ENCODE measurements around the gene CABP4. TPM values are rescaled to one million over a fixed set of nuclear protein-coding genes. Genes with fewer than 3 reads are reported as not detected.

CABP4 gene
- total RNA-seq, 1 experiment from 2014 or later, result not detected

GRCh38 chr11:67408437-67409200 is 46.5 kb upstream of the CABP4 start (continued):
- TF ChIP-seq CTCF (IDR thresholded peaks at IDR 0.05 in 2 of 3, conservative IDR thresholded peaks at IDR 0.05 in 1 of 3; ENCODE audit: borderline replicate concordance in 1 of 3, insufficient read depth in 1 of 3, low read depth in 2 of 3, low read length in 2 of 3) (no peak), ELF1 (IDR thresholded peaks at IDR 0.05; ENCODE audit: borderline replicate concordance, low read depth) (no peak)

GRCh38 chr11:67409261-67409666 is 45.9 kb upstream of the CABP4 start:
- H3K9me3 ChIP-seq (ENCODE audit: control insufficient read depth in 1 of 2, insufficient read depth in 1 of 2, low read depth in 1 of 2, low read length in 2 of 2), result no peaks in the 10 kb centered on the region
- no peak overlapping the region for H2AFZ ChIP-seq (ENCODE audit: low read depth, low read length, poor library complexity, severe bottlenecking)
- no peak for DNase-seq (ENCODE audit: low read depth, low spot score)
- H4K20me1 ChIP-seq (ENCODE audit: insufficient read depth), result no peaks in the 10 kb centered on the region
- no peak overlapping the region for H3K27ac ChIP-seq (ENCODE audit: low read depth, low read length)
- RAD21 ChIA-PET (ENCODE audit: low non-redundant PET in 1 of 2, low total read pairs in 2 of 2, uncharacterized antibody in 2 of 2, unreplicated experiment in 2 of 2), result no interaction called here
- no peak for ATAC-seq
- CTCF ChIA-PET, result no interaction called here
- H3K9ac ChIP-seq (ENCODE audit: low read length), result no peak overlapping the region
- POLR2A ChIA-PET, result no interaction called here
- H3K9me2 ChIP-seq (ENCODE audit: insufficient read depth), result no peaks in the 10 kb centered on the region
- H3K79me2 ChIP-seq (ENCODE audit: insufficient read depth, low read length), result no peaks in the 10 kb centered on the region
- H3K4me1 ChIP-seq (ENCODE audit: control insufficient read depth in 1 of 2, insufficient read depth in 2 of 2, low read length in 2 of 2), result peaks cover 0 to 6% of the 10 kb centered on the region in 2 experiments; a peak in 2 of 4 replicates
- BruUV-seq (replicated peaks), result no TSS peak
- H3K4me2 ChIP-seq (ENCODE audit: low read length), result no peak overlapping the region
- intact Hi-C loops (cut with micrococcal nuclease), result no loop called here
- H3K27me3 ChIP-seq (ENCODE audit: insufficient read depth, low read length), result no peaks in the 10 kb centered on the region
- no peaks in the 10 kb centered on the region for H3K36me3 ChIP-seq (ENCODE audit: control insufficient read depth in 1 of 2, insufficient read depth in 2 of 2, low read length in 2 of 2)
- no peak overlapping the region for H3K4me3 ChIP-seq (replicated peaks in 1 of 2; ENCODE audit: low read depth in 1 of 2, low read length in 2 of 2)
- TF ChIP-seq TCF7L2 (IDR thresholded peaks at IDR 0.05; ENCODE audit: borderline replicate concordance, extremely low read depth, insufficient read depth, insufficient read length) (no peak), ZBTB33 (IDR thresholded peaks at IDR 0.05; ENCODE audit: extremely low read depth, insufficient replicate concordance, low read length) (no peak), SRF (IDR thresholded peaks at IDR 0.05; ENCODE audit: low read depth) (no peak), POLR2AphosphoS5 (IDR thresholded peaks at IDR 0.05; ENCODE audit: low read depth, low read length) (no peak), EZH2phosphoT487 (IDR thresholded peaks at IDR 0.05; ENCODE audit: borderline replicate concordance) (no peak), EZH2 (IDR thresholded peaks at IDR 0.05) (no peak), MAX (IDR thresholded peaks at IDR 0.05) (no peak), REST (IDR thresholded peaks at IDR 0.05; ENCODE audit: low read depth) (no peak), EGR1 (IDR thresholded peaks at IDR 0.05; ENCODE audit: low read depth) (no peak), SIN3A (IDR thresholded peaks at IDR 0.05; ENCODE audit: low read depth) (no peak), ZFX (IDR thresholded peaks at IDR 0.05) (no peak), SP1 (IDR thresholded peaks at IDR 0.05; ENCODE audit: low read depth) (no peak), YY1 (IDR thresholded peaks at IDR 0.05; ENCODE audit: extremely low read depth, insufficient replicate concordance, low read depth, low read length) (no peak), CBX3 (IDR thresholded peaks at IDR 0.05; ENCODE audit: low read depth) (no peak), RAD21 (IDR thresholded peaks at IDR 0.05; ENCODE audit: low read depth) (no peak), CEBPB (IDR thresholded peaks at IDR 0.05; ENCODE audit: low read depth) (no peak)

Data from HCT116 (cell line).